PC-3 (cell line): ENCODE measurements around the gene P2RX2. TPM values are rescaled to one million over a fixed set of nuclear protein-coding genes. Genes with fewer than 3 reads are reported as not detected.

Source experiments
- ATAC-seq: fragments of 200-7000 bp; cut with Tn5 transposase; 2 replicates; pipeline ENCODE4 v1.9.1; 2020; ENCODE audit warnings: mild to moderate bottlenecking, moderate library complexity
- BruUV-seq: library from RNA; stranded (reverse); fragments of 400-500 nt; replicated peaks from 2 replicates; lab custom pipeline; 2021; lab: Mats Ljungman, UMichigan
- CTCF ChIA-PET: fragments of 300-600 bp; sonication (Branson Sonifier 250); formaldehyde crosslinking; loops from one replicate; lab custom pipeline; 2022; ENCODE audit warnings: antibody characterized with exemption; lab: Charles Lee
- POLR2A ChIA-PET: fragments of 300-600 bp; sonication (Branson Sonifier 250); formaldehyde crosslinking; loops from one replicate; lab custom pipeline; 2022; ENCODE audit warnings: antibody characterized with exemption; ENCODE audit not compliant: unreplicated experiment; lab: Charles Lee
- DNase-seq: peaks from one replicate; pipeline ENCODE4 v3.0.0-alpha.2; 2015
- H2AFZ ChIP-seq: fragments of 300-600 bp; sonication (generic); 2 replicates; pipeline ENCODE4 v1.6.0; 2016; ENCODE audit warnings: antibody characterized with exemption, low read length
- H3F3A ChIP-seq: fragments of 300-600 bp; sonication (generic); one replicate; pipeline ENCODE4 v1.6.0; 2017; ENCODE audit warnings: antibody characterized with exemption, low read length, control low read depth, mild to moderate bottlenecking; ENCODE audit not compliant: unreplicated experiment
- H3K27ac ChIP-seq: fragments of 300-600 bp; sonication (generic); 2 replicates; pipeline ENCODE4 v1.5.1; 2016; ENCODE audit warnings: mild to moderate bottlenecking, low read length
- H3K27me3 ChIP-seq: fragments of 300-600 bp; sonication (generic); 2 replicates; pipeline ENCODE4 v1.6.1; 2016; ENCODE audit warnings: low read length, mixed read lengths
- H3K36me3 ChIP-seq: fragments of 300-600 bp; sonication (generic); 2 replicates; pipeline ENCODE4 v1.6.1; 2016; ENCODE audit warnings: low read depth, mixed run types, low read length, mixed read lengths
- H3K4me1 ChIP-seq: fragments of 300-600 bp; sonication (generic); 2 replicates; pipeline ENCODE4 v1.5.1; 2016; ENCODE audit warnings: low read length; ENCODE audit not compliant: insufficient read depth
- H3K4me2 ChIP-seq: fragments of 300-600 bp; sonication (generic); 2 replicates; pipeline ENCODE4 v1.6.0; 2016; ENCODE audit warnings: low read length
- H3K4me3 ChIP-seq: fragments of 300-600 bp; sonication (generic); 2 replicates; pipeline ENCODE4 v1.5.1; 2016; ENCODE audit warnings: mild to moderate bottlenecking, low read length, mixed read lengths
- H3K79me2 ChIP-seq: fragments of 300-600 bp; sonication (generic); 2 replicates; pipeline ENCODE4 v1.6.1; 2017; ENCODE audit warnings: low read length, mixed read lengths
- H3K9ac ChIP-seq: fragments of 300-600 bp; sonication (generic); 2 replicates; pipeline ENCODE4 v1.6.0; 2016; ENCODE audit warnings: mild to moderate bottlenecking, low read length
- H3K9me2 ChIP-seq: fragments of 300-600 bp; sonication (generic); replicated peaks from 2 replicates; pipeline ENCODE4 v1.6.1; 2016; ENCODE audit warnings: mixed run types, low read length, mixed read lengths
- H3K9me3 ChIP-seq: fragments of 300-600 bp; sonication (generic); 2 replicates; pipeline ENCODE4 v1.6.1; 2016; ENCODE audit warnings: low read length, mixed read lengths
- H4K20me1 ChIP-seq: fragments of 300-600 bp; sonication (generic); 2 replicates; pipeline ENCODE4 v1.6.1; 2016; ENCODE audit warnings: low read length, mixed read lengths
- EZH2 ChIP-seq: fragments of 300-600 bp; sonication (generic); IDR thresholded peaks from one replicate; pipeline ENCODE4 v1.6.1; 2017; ENCODE audit warnings: antibody characterized with exemption, mild to moderate bottlenecking, low read length; ENCODE audit not compliant: unreplicated experiment
- EZH2phosphoT487 ChIP-seq: fragments of 300-600 bp; sonication (generic); IDR thresholded peaks from 2 replicates; pipeline ENCODE4 v1.6.1; 2018; ENCODE audit warnings: mild to moderate bottlenecking, antibody characterized with exemption, low read length, borderline replicate concordance
- intact Hi-C: fragments of 100-400 bp; cut with micrococcal nuclease; formaldehyde crosslinking; loops from 2 replicates; pipeline ENCODE4 v1.9.0; 2023
- total RNA-seq: library from RNA; depleted of rRNA; stranded (reverse); fragments of >200 nt; gene quantifications from 2 replicates; pipeline ENCODE4 v1.2.3, GENCODE V29; 2014
- TF ChIP-seq, protein P1 (sequence below): fragments of 300-600 bp; sonication (generic); conservative IDR thresholded peaks from 2 replicates; pipeline ENCODE4 v1.5.1; 2017; ENCODE audit warnings: antibody characterized with exemption, low read depth, mild to moderate bottlenecking, low read length

P2RX2 gene
- total RNA-seq, 1 experiment from 2014 or later, result not detected

DNA sequence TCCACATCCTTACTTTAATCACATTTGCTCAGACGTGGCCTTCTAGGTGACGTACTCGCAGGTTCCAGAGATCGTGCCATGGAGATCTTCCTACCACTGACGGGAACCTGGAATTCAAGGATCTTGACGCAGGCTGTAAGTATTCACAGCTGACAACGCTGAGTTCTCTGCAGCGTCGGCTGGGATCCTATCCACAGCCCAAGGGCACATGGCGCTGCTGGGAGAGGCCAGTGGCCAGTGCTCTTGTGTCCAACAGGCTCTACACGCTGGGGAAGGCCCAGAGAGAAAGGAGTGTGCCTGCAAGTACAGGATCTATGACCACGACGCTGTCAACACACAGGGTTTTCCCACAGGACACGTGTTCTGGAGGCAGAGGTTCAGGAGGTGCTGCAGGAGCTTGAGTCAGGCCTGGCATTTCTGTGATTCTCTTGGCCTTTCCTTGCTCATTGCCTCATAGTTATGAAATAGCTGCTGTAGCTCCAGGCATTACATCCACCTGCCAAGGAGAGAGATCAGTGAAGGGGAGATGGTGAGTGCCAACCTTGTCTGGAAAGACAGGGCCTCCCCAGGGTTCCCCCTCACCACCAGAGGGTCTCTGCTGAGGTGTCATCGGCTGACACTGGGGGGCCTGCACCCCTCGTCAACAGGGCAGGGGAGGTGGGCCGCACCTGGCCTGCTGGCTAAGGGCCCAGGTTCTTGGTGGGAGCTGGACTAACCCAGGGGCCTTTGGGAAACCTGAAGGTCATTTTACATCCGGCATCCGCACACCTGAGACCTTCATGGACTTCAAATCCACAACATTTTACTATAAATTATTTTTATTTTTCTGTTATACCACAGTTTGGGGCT is 29.5 kb upstream of the P2RX2 start:
- no peak overlapping the region for H2AFZ ChIP-seq
- TF ChIP-seq EZH2 (no peak), EZH2phosphoT487 (no peak)
- TF ChIP-seq, protein P1, sequence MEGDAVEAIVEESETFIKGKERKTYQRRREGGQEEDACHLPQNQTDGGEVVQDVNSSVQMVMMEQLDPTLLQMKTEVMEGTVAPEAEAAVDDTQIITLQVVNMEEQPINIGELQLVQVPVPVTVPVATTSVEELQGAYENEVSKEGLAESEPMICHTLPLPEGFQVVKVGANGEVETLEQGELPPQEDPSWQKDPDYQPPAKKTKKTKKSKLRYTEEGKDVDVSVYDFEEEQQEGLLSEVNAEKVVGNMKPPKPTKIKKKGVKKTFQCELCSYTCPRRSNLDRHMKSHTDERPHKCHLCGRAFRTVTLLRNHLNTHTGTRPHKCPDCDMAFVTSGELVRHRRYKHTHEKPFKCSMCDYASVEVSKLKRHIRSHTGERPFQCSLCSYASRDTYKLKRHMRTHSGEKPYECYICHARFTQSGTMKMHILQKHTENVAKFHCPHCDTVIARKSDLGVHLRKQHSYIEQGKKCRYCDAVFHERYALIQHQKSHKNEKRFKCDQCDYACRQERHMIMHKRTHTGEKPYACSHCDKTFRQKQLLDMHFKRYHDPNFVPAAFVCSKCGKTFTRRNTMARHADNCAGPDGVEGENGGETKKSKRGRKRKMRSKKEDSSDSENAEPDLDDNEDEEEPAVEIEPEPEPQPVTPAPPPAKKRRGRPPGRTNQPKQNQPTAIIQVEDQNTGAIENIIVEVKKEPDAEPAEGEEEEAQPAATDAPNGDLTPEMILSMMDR, result no peak
- no peak overlapping the region for H3K4me2 ChIP-seq
- H4K20me1 ChIP-seq, result no peaks in the 10 kb centered on the region
- intact Hi-C loops, result no loop called here
- no peak overlapping the region for H3K4me3 ChIP-seq
- H3K79me2 ChIP-seq, result no peaks in the 10 kb centered on the region
- H3K27ac ChIP-seq, result no peak overlapping the region
- POLR2A ChIA-PET, result no interaction called here
- no peaks in the 10 kb centered on the region for H3K9me2 ChIP-seq
- no peaks in the 10 kb centered on the region for H3K27me3 ChIP-seq
- CTCF ChIA-PET, result no interaction called here
- no peaks in the 10 kb centered on the region for H3K9me3 ChIP-seq
- no peaks in the 10 kb centered on the region for H3K36me3 ChIP-seq
- no peak for DNase-seq
- peaks cover 6% of the 10 kb centered on the region for H3K4me1 ChIP-seq
- no peak overlapping the region for H3K9ac ChIP-seq
- H3F3A ChIP-seq, result no peaks in the 10 kb centered on the region
- no peak for ATAC-seq
- no TSS peak for BruUV-seq

DNA sequence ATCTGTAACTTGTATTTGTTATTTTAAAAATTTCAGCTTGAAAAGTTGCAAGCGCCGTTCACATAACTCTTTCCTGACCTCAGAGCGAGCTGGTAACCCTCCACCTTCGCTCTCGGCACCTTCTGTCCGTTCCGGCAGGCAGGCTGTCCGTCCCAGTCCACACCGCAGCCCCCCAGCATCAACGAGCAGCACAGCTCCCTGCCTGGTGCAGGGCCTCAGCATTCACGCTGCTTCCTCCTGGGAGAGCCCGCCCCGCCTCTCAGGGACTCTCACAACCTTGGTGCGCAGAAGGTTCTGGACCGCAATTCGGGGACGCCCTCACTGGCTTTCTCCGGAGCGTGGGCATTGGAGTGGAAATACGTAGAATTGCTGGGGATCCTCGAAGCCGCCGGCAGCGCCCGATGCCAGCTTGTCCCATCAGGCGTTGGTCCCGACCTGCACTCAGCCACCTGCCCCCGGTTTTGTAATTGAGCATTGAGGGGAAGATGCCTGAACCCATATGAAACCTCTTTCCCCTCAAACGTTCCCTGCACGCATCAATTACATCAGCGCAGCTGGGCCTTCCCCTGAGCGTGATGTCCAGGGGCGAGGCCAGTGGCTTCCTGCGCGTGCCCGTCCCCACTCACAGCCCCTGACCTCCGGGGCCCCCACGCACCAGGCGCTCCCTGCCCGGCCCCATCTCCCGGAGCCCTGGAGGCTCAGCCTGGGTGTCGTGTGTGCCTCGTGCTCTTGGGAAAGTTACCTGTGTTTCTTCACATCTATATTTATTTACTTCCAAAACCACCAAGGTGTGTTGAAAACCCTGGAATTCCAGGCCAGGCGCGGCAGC is 27.3 kb upstream of the P2RX2 start:
- H2AFZ ChIP-seq, result no peak overlapping the region
- ChIA-PET POLR2A (no interaction called here), CTCF (no interaction called here)
- TF ChIP-seq EZH2phosphoT487 (no peak), EZH2 (no peak)
- TF ChIP-seq, protein P1, result no peak
- DNase-seq, result no peak
- no peaks in the 10 kb centered on the region for H3K9me2 ChIP-seq
- H3K36me3 ChIP-seq, result no peaks in the 10 kb centered on the region
- H3F3A ChIP-seq, result no peaks in the 10 kb centered on the region
- H3K9me3 ChIP-seq, result no peaks in the 10 kb centered on the region
- H3K79me2 ChIP-seq, result no peaks in the 10 kb centered on the region
- H3K9ac ChIP-seq, result no peak overlapping the region
- no peak overlapping the region for H3K4me2 ChIP-seq
- H3K4me3 ChIP-seq, result no peak overlapping the region
- H4K20me1 ChIP-seq, result no peaks in the 10 kb centered on the region
- intact Hi-C loops, result loop anchor here (10.0 kb wide), 1 partner anchor 67 kb away; no protein-coding TSS in a partner anchor
- no TSS peak for BruUV-seq
- no peak overlapping the region for H3K27ac ChIP-seq
- H3K4me1 ChIP-seq, result peaks cover 6% of the 10 kb centered on the region
- H3K27me3 ChIP-seq, result no peaks in the 10 kb centered on the region
- no peak for ATAC-seq
